ENCODE measurements around the gene HGFAC. TPM values are rescaled to one million over a fixed set of nuclear protein-coding genes. Genes with fewer than 3 reads are reported as not detected.

Gene HGFAC
- total RNA-seq: not detected in 2 replicates

GRCh38 chr4:3441501-3442459 lies at the start of gene HGFAC:
HGFAC (plus strand) TSS chr4:3441968; CDS start chr4:3442002, 34 bp downstream.
- Mint-ChIP-seq H3K36me3 (ENCODE audit: low read depth) (no peaks in the 10 kb centered on the region), H3K27me3 (no peaks in the 10 kb centered on the region), H3K27ac (no peak within 1 kb of the TSS), H3K9me3 (no peaks in the 10 kb centered on the region), H3K4me3 (no peak within 1 kb of the TSS), H3K4me1 (no peaks in the 10 kb centered on the region)
- DNase-seq: no peak
- intact Hi-C loops (cut with micrococcal nuclease): no loop called here

- no peaks in the 10 kb centered on the region for H3K36me3 Mint-ChIP-seq (ENCODE audit: low read depth)
- H3K9me3 Mint-ChIP-seq: no peaks in the 10 kb centered on the region
Observed at GRCh38 chr4:3392321-3392720, 49.4 kb upstream of the HGFAC start.

GRCh38 chr4:3393171-3393570 lies 48.6 kb upstream of the HGFAC start:
- Mint-ChIP-seq H3K27me3 (peaks cover 5% of the 10 kb centered on the region), H3K4me3 (no peak overlapping the region), H3K27ac (no peak overlapping the region), H3K4me1 (peaks cover 5% of the 10 kb centered on the region), H3K9me3 (no peaks in the 10 kb centered on the region), H3K36me3 (ENCODE audit: low read depth) (no peaks in the 10 kb centered on the region)
- no peak for DNase-seq
- intact Hi-C loops (cut with micrococcal nuclease): no loop called here

More at GRCh38 chr4:3392321-3392720, 49.4 kb upstream of the HGFAC start:
- Mint-ChIP-seq H3K4me3 (no peak overlapping the region), H3K27me3 (peaks cover 8% of the 10 kb centered on the region), H3K27ac (no peak overlapping the region), H3K4me1 (peaks cover 8% of the 10 kb centered on the region)
- intact Hi-C loops (cut with micrococcal nuclease): no loop called here
- no peak for DNase-seq

GRCh38 chr4:3396600-3396999 lies 45.2 kb upstream of the HGFAC start:
- no peak overlapping the region for H3K27ac Mint-ChIP-seq
- no peaks in the 10 kb centered on the region for H3K4me1 Mint-ChIP-seq
- peaks cover 3% of the 10 kb centered on the region for H3K27me3 Mint-ChIP-seq
- no peaks in the 10 kb centered on the region for H3K36me3 Mint-ChIP-seq (ENCODE audit: low read depth)
- H3K4me3 Mint-ChIP-seq: no peak overlapping the region
- H3K9me3 Mint-ChIP-seq: no peaks in the 10 kb centered on the region
- intact Hi-C loops (cut with micrococcal nuclease): no loop called here
- no peak for DNase-seq

GRCh38 chr4:3397128-3397527 lies 44.6 kb upstream of the HGFAC start:
- Mint-ChIP-seq H3K9me3 (no peaks in the 10 kb centered on the region), H3K27me3 (peaks cover 3% of the 10 kb centered on the region), H3K36me3 (ENCODE audit: low read depth) (no peaks in the 10 kb centered on the region), H3K4me1 (no peaks in the 10 kb centered on the region), H3K27ac (no peak overlapping the region), H3K4me3 (no peak overlapping the region)
- intact Hi-C loops (cut with micrococcal nuclease): no loop called here
- DNase-seq: no peak

GRCh38 chr4:3399277-3400194 lies 42.2 kb upstream of the HGFAC start:
- Mint-ChIP-seq H3K9me3 (no peaks in the 10 kb centered on the region), H3K36me3 (ENCODE audit: low read depth) (no peaks in the 10 kb centered on the region), H3K4me1 (no peaks in the 10 kb centered on the region), H3K27ac (no peak overlapping the region), H3K27me3 (no peaks in the 10 kb centered on the region), H3K4me3 (no peak overlapping the region)
- DNase-seq: no peak
- intact Hi-C loops (cut with micrococcal nuclease): no loop called here

GRCh38 chr4:3401436-3402171 lies 40.2 kb upstream of the HGFAC start:
- Mint-ChIP-seq H3K36me3 (ENCODE audit: low read depth) (no peaks in the 10 kb centered on the region), H3K27ac (no peak overlapping the region), H3K9me3 (no peaks in the 10 kb centered on the region), H3K4me1 (no peaks in the 10 kb centered on the region), H3K27me3 (no peaks in the 10 kb centered on the region), H3K4me3 (no peak overlapping the region)
- intact Hi-C loops (cut with micrococcal nuclease): no loop called here
- no peak for DNase-seq

- H3K36me3 Mint-ChIP-seq (ENCODE audit: low read depth): no peaks in the 10 kb centered on the region
- intact Hi-C loops (cut with micrococcal nuclease): no loop called here
- H3K27me3 Mint-ChIP-seq: no peaks in the 10 kb centered on the region
- no peak for DNase-seq
- H3K4me3 Mint-ChIP-seq: no peak overlapping the region
- H3K9me3 Mint-ChIP-seq: no peaks in the 10 kb centered on the region
- no peak overlapping the region for H3K27ac Mint-ChIP-seq
- no peaks in the 10 kb centered on the region for H3K4me1 Mint-ChIP-seq
Observed at GRCh38 chr4:3402491-3403347, 39.0 kb upstream of the HGFAC start.

- H3K4me1 Mint-ChIP-seq: no peaks in the 10 kb centered on the region
- H3K36me3 Mint-ChIP-seq (ENCODE audit: low read depth): no peaks in the 10 kb centered on the region
- H3K4me3 Mint-ChIP-seq: no peak overlapping the region
- DNase-seq: no peak
- no peak overlapping the region for H3K27ac Mint-ChIP-seq
- intact Hi-C loops (cut with micrococcal nuclease): no loop called here
- no peaks in the 10 kb centered on the region for H3K27me3 Mint-ChIP-seq
- no peaks in the 10 kb centered on the region for H3K9me3 Mint-ChIP-seq
Observed at GRCh38 chr4:3403348-3403906, 38.3 kb upstream of the HGFAC start.

- Mint-ChIP-seq H3K27me3 (no peaks in the 10 kb centered on the region), H3K4me1 (no peaks in the 10 kb centered on the region), H3K27ac (no peak overlapping the region), H3K9me3 (no peaks in the 10 kb centered on the region), H3K36me3 (ENCODE audit: low read depth) (no peaks in the 10 kb centered on the region), H3K4me3 (no peak overlapping the region)
- no peak for DNase-seq
- intact Hi-C loops (cut with micrococcal nuclease): no loop called here
Observed at GRCh38 chr4:3404546-3404945, 37.2 kb upstream of the HGFAC start.

- intact Hi-C loops (cut with micrococcal nuclease): no loop called here
- Mint-ChIP-seq H3K9me3 (no peaks in the 10 kb centered on the region), H3K4me1 (no peaks in the 10 kb centered on the region), H3K27me3 (no peaks in the 10 kb centered on the region), H3K36me3 (ENCODE audit: low read depth) (no peaks in the 10 kb centered on the region), H3K4me3 (no peak overlapping the region), H3K27ac (no peak overlapping the region)
- DNase-seq: no peak
Observed at GRCh38 chr4:3405176-3405575, 36.6 kb upstream of the HGFAC start.

GRCh38 chr4:3406021-3406420 lies 35.7 kb upstream of the HGFAC start:
- H3K36me3 Mint-ChIP-seq (ENCODE audit: low read depth): no peaks in the 10 kb centered on the region
- H3K27ac Mint-ChIP-seq: no peak overlapping the region
- H3K27me3 Mint-ChIP-seq: no peaks in the 10 kb centered on the region
- no peaks in the 10 kb centered on the region for H3K9me3 Mint-ChIP-seq
- intact Hi-C loops (cut with micrococcal nuclease): no loop called here
- H3K4me1 Mint-ChIP-seq: no peaks in the 10 kb centered on the region
- no peak for DNase-seq
- H3K4me3 Mint-ChIP-seq: no peak overlapping the region

GRCh38 chr4:3406431-3406830 lies 35.3 kb upstream of the HGFAC start:
- DNase-seq: no peak
- H3K9me3 Mint-ChIP-seq: no peaks in the 10 kb centered on the region
- intact Hi-C loops (cut with micrococcal nuclease): no loop called here
- H3K27me3 Mint-ChIP-seq: no peaks in the 10 kb centered on the region
- H3K4me1 Mint-ChIP-seq: no peaks in the 10 kb centered on the region
- H3K4me3 Mint-ChIP-seq: no peak overlapping the region
- no peaks in the 10 kb centered on the region for H3K36me3 Mint-ChIP-seq (ENCODE audit: low read depth)
- H3K27ac Mint-ChIP-seq: no peak overlapping the region
